Measurements from ENCODE around the gene MTARC1.

MTARC1 gene

GRCh38 chr1:220828950-220829586, 42.4 kb downstream of the MTARC1 start:
- DNase-seq (ENCODE audit: low read depth) = no peak
- TF ChIP-seq, protein P1, sequence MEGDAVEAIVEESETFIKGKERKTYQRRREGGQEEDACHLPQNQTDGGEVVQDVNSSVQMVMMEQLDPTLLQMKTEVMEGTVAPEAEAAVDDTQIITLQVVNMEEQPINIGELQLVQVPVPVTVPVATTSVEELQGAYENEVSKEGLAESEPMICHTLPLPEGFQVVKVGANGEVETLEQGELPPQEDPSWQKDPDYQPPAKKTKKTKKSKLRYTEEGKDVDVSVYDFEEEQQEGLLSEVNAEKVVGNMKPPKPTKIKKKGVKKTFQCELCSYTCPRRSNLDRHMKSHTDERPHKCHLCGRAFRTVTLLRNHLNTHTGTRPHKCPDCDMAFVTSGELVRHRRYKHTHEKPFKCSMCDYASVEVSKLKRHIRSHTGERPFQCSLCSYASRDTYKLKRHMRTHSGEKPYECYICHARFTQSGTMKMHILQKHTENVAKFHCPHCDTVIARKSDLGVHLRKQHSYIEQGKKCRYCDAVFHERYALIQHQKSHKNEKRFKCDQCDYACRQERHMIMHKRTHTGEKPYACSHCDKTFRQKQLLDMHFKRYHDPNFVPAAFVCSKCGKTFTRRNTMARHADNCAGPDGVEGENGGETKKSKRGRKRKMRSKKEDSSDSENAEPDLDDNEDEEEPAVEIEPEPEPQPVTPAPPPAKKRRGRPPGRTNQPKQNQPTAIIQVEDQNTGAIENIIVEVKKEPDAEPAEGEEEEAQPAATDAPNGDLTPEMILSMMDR (conservative IDR thresholded peaks at IDR 0.05; ENCODE audit: low read length) = no peak
- H3K4me3 ChIP-seq (ENCODE audit: low read length) = no peak overlapping the region

- TF ChIP-seq, protein P1 (conservative IDR thresholded peaks at IDR 0.05; ENCODE audit: low read length) = no peak
- DNase-seq (ENCODE audit: low read depth) = no peak
- no peak overlapping the region for H3K4me3 ChIP-seq (ENCODE audit: low read length)
These were observed 46.7 kb downstream of the MTARC1 start for GRCh38 chr1:220833436-220833835.

GRCh38 chr1:220834155-220834870, 47.6 kb downstream of the MTARC1 start:
- DNase-seq (ENCODE audit: low read depth) = no peak
- TF ChIP-seq, protein P1 (conservative IDR thresholded peaks at IDR 0.05; ENCODE audit: low read length) = no peak
- no peak overlapping the region for H3K4me3 ChIP-seq (ENCODE audit: low read length)

All from AG10803 (cell line).